GM18909 (cell line): ENCODE data around the gene RANBP1.

Experiments used
- ATAC-seq: cut with Tn5 transposase; IDR thresholded peaks from one replicate; pipeline ENCODE4 v1.9.1; 2021; ENCODE audit warnings: mild to moderate bottlenecking; ENCODE audit not compliant: unreplicated experiment, poor library complexity

RANBP1 gene

GRCh38 chr22:20087319-20088262 lies 28.3 kb upstream of the RANBP1 start:
- ATAC-seq = no peak

GRCh38 chr22:20088263-20088648 lies 27.6 kb upstream of the RANBP1 start:
- no peak for ATAC-seq

GRCh38 chr22:20089226-20089976 lies 26.5 kb upstream of the RANBP1 start:
- no peak for ATAC-seq

GRCh38 chr22:20089977-20090729 lies 25.8 kb upstream of the RANBP1 start:
- ATAC-seq = no peak

- ATAC-seq = no peak
These were observed 25.1 kb upstream of the RANBP1 start for GRCh38 chr22:20090730-20091240.

GRCh38 chr22:20091690-20092476 lies 24.0 kb upstream of the RANBP1 start:
- no peak for ATAC-seq

GRCh38 chr22:20092477-20092854 lies 23.4 kb upstream of the RANBP1 start:
- ATAC-seq = no peak

GRCh38 chr22:20093418-20094196 lies 22.3 kb upstream of the RANBP1 start:
- ATAC-seq = no peak

- ATAC-seq = no peak
These were observed 21.6 kb upstream of the RANBP1 start for GRCh38 chr22:20094197-20094807.

GRCh38 chr22:20095521-20095920 lies 20.4 kb upstream of the RANBP1 start:
- no peak for ATAC-seq

- no peak for ATAC-seq
These were observed 19.1 kb upstream of the RANBP1 start for GRCh38 chr22:20096574-20097420.

GRCh38 chr22:20099099-20099711 lies 16.7 kb upstream of the RANBP1 start:
- ATAC-seq = no peak

- ATAC-seq = no peak
These were observed 14.3 kb upstream of the RANBP1 start for GRCh38 chr22:20101638-20102037.

GRCh38 chr22:20102203-20102780 lies 13.6 kb upstream of the RANBP1 start:
- no peak for ATAC-seq

GRCh38 chr22:20105456-20106204 lies 10.3 kb upstream of the RANBP1 start:
- no peak for ATAC-seq

GRCh38 chr22:20106205-20106848 lies 9.6 kb upstream of the RANBP1 start:
- ATAC-seq = no peak
